ENCODE data around the gene DYNAP.

The DYNAP gene, protein sequence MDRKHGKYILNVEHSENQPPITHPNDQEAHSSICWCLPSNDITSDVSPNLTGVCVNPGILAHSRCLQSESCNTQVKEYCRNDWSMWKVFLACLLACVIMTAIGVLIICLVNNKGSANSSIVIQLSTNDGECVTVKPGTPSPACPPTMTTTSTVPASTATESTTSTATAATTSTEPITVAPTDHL

DNA sequence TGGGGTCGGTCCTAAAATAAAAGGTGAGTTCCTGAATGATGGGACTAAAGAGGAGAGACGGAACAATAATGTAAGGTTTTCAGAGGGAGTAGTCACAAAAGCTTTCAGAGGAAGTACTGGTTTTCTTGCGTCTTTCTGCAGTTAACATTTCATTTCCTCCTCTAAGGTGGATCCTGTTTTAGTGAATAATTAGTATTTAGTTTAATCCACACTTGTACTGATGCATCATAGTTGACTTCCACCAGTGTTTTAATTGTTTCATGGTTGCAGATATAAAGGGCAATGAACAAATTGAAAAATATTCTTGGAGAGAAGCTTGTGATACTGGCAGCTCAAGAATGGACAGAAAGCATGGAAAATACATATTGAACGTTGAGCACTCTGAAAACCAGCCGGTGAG is at the start of gene DYNAP:
TSS of gene DYNAP (plus strand) at position 301 of the 400 bp plus-strand sequence. CDS start at position 339, 38 bp downstream.
- no peak for DNase-seq (ENCODE audit: extremely low read depth in 1 of 2, low read depth in 1 of 2)

DNA sequence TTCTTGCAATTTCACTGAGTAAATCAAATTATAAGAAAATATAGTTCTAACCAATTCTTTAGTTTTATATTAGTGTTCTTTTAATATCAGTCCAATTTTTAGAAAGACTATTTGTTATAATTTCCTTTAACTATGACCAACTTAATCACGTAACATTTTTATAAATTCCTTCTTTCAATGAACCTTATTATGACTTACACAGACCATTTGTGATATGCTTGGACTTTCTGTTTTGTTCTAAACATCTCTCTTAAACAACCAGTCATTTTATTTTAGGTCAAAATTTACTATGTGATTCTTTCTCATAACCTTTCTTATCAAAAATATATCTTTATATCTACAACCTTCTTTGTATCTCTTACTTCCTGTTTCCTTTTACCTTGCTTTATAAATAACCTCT is 39.5 kb upstream of the DYNAP start:
- no peak for DNase-seq (ENCODE audit: extremely low read depth in 1 of 2, low read depth in 1 of 2)

DNA sequence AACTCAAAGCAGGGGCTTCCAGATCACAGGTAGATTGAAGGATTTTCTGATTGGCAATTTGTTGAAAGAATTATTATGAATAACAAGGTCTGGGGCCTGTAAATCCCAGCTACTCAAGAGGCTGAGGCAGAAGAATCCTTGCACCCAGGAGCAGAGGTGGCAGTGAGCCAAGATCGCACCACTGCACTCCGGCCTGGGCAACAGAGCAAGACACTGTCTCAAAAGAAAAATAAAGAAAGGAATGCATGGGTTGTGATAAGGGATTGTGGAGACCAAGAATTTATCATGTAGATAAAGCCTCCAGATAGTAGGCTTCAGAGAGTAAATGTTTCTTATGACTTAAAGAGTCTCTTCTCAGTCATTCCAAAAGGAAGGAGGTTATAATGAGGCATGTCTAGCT is 35.8 kb upstream of the DYNAP start:
- no peak for DNase-seq (ENCODE audit: extremely low read depth in 1 of 2, low read depth in 1 of 2)

DNA sequence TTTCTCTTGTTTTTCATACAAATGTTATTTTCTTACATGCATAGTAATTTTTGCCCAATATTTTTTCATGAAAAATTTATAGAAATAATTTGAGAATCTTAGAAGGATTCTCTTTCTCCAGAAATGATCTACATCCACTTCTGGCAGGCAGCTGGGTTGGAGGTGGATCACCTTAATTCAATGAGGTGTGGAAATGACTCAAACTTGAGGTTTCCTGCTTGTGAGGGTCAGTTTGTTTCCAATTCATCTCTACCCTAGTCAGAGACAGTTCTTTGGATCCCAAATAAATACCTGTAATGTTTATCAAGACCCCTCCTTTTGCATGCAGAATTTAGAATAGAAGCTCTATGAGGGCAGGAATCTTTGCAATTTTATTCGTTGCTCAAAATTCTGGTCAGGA is 35.0 kb upstream of the DYNAP start:
- no peak for DNase-seq (ENCODE audit: extremely low read depth in 1 of 2, low read depth in 1 of 2)

DNA sequence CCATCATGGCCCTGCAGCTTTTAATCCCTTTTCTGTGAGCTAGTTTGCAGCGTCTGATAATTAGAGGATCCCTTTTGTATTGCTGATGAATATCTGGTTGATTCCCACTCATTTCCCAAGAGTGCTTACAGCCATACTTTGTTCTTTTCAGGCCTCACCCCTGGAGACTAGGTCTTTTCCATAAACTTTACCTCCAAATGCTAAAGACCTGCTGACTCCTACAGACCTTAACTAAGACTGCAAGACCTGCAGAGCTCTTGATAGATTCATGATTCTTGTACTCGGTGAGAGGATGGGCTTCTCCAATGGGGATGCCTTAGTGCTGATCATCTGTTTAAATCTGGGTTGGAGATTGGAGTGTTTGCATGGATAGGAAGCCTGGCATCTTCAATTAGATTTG is 33.1 kb upstream of the DYNAP start:
- no peak for DNase-seq (ENCODE audit: extremely low read depth in 1 of 2, low read depth in 1 of 2)

DNA sequence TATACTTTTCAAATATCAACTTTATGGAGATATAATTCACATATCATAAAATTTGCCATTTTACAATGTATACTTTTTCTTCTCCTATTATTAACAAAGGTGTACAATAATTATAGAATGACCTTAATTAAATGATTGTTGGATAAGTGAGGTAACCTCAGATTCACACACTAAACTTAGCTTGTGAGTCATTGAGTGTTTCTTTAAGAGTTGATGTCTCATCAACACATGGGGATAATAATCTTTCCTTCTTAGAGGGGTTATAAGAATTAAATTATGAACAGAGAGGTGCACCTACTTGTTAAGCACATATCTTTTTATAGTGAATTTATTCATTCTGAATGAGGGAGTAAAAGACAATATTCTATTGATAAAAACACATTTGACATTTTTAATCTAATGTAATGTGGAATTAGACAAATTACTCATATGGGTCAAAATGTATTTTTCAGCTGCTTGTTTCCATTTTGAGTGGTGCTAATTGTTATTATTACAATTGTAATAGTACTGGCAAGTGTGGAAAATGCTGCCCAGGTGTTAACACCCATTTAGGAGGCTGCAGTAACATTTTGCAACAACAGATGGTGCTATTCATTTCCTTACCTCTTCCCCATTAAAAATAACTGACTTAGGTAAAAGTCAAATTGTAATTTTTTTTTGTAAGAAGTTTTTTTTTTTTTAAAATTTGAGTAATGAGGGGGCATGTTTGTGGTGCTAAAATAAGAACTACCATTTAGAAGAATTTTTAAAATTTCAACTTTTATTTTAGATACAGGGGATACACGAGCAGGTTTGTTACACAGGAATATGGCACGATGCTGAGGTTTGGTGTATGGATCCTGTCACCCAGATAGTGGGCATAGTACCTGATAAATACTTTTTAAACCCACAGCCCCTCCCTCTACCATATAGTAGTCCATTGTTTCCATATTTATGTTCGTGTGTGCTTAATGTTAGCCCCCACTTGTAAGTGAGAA is 32.1 kb upstream of the DYNAP start:
- no peak for DNase-seq (ENCODE audit: extremely low read depth in 1 of 2, low read depth in 1 of 2)

DNA sequence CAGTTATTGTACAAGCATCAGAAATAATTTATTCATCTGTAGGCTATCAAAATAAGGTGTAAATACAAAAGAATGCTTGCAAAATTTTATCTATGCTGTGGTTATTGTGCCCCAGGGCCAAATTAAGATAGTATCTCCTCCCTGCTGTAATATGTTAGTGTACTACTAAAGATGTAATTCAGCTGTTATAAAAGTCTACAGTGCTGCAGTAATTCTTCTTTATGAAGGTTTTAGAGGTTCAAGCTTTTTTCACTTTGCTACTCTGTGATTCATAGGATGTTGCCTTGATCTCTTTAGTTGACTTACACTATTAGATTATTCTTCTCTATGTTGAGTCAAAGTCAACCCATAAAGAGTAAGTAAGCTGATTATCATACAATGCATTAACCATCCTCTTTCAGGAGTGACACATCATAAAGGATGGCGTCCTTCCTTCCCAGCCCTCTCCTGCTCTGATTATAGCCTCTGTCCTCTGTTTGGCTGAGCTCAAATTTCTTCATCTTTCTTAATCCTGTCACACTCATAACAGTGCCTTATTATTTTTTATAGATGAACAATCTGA is 29.3 kb upstream of the DYNAP start:
- DNase-seq (ENCODE audit: extremely low read depth in 1 of 2, low read depth in 1 of 2) = no peak

DNA sequence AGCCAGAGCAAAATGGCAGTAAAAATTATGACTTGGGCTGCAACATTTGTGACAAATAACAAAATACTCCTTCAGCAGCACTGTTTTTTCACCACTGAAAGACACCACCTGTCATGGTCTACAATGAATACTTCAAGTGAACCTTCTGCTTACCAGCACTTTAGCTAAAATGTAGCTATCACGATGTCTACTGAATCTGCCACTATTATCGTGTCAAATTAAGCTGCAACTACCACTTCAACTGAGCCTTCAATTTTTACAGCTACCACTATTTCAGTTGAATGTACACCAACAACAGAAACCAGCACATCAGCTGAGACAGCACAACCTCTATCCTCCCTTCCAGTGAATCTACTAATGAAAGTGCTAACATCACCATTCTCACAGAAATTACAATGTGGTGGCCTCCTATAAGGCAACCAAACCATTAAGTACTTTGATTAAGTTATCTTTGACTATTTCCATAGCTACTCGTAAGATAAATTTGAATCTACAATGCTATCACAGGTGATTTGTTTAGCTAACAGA is 10.8 kb upstream of the DYNAP start:
- no peak for DNase-seq (ENCODE audit: extremely low read depth in 1 of 2, low read depth in 1 of 2)

DNA sequence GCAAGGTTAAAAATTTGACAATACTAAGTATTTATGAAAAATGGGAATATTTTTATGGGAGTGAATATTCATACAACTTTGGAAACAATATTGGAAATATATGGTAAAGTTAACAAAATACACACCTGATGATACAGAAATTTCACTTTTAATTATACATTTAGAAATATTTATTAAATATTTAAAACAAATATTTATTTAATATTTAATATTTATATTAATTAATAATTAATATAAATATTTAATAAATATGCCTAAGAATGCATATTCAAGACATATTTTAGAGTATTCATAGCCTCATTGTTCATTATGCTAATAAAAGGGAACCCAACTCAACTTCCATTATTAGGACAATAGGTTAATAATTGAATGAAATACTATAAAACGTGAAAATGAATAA is 7.0 kb upstream of the DYNAP start:
- DNase-seq (ENCODE audit: extremely low read depth in 1 of 2, low read depth in 1 of 2) = no peak

DNA sequence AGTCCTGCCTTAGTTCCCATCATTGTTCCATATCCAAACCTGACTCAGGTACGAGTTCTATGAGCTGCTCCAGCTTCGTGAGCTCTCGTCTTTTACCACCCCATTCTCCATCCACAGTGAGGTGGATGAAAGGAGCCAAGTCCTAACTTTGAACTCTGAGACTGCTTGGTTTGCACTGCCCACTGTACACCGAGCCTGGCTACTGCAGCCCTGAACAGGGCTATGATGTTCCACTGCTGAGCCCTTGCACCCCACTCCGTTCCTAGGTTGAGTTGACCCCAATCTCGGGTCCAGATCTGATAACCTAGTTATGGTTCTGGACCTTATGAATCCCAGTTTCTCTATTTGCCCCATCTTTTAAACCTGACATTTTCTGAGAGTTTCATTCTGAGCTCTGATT is 5.3 kb upstream of the DYNAP start:
- DNase-seq (ENCODE audit: extremely low read depth in 1 of 2, low read depth in 1 of 2) = no peak

DNA sequence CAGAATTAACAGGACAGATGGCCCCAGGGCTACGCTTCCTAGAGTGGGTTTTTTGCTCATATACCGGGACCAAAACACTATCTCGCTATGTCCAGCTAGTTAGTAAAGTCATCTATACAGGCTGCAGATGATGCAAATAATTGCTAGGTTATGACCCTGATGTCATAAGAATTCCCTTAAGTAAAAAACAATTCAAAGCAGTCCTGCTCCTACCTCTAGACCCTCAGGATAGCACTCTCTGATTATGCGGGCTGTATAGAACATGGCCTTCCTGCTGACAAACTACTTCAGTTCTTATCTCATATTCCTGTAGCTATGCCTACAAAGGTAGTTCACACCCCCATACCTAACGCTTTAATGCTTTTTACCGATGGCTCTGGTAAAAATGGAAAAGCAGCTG is 13.2 kb downstream of the DYNAP start:
- no peak for DNase-seq (ENCODE audit: extremely low read depth in 1 of 2, low read depth in 1 of 2)

DNA sequence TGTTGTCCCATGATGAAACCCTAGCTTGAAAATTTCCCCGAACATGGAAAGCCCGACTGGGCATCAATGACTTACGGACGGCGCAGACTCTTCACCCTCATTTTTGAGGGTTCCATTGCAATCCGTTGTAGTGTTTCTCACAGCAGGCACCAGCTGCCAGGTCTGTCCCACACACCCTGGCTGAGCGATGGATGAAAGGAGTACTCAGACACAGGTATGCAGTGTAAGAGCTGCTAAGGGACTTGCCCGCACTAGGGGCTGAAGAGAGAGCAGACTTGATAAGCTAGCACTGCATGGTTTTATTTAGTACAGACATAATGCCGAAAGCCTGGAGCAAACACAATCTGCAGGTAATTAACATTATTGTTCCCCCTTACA is 15.8 kb downstream of the DYNAP start:
- DNase-seq (ENCODE audit: extremely low read depth in 1 of 2, low read depth in 1 of 2) = no peak

DNA sequence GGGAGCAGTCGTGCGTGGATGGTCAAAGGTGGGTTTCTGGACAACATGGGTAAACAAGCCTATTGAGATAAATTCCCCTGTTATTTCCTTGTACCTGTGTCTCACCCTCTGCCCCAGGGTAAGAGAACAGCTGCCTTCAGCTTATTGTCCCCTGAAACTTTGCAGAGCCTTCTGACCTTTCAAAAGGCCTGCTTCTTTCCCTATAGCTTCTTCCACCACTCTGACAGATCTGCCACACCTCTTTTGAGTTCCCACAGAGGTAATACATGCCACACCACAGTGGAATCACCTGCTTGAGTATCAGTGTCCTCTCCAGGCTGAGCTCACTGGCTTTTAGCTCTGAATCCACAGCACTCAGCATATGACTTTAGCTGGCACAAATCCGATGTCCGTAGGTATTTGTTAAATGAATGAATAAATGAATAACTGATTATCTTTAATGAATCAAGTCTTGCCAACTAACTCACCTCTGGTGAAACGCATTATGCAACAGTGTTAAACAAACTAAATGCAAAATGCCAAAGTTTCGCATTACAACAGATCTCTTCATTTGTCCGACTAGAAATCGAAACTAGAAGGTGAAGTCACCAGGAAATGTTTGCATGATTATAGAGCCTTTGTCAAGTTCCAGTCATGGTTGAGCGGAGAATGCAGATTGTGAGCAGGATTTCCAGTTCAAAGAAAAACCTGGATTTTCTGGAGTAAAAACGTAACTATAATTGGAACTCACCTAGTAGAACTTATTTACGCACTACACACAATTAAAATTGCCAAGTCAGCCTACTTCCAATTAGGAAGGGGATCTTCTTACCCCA is 16.4 kb downstream of the DYNAP start:
- no peak for DNase-seq (ENCODE audit: extremely low read depth in 1 of 2, low read depth in 1 of 2)

DNA sequence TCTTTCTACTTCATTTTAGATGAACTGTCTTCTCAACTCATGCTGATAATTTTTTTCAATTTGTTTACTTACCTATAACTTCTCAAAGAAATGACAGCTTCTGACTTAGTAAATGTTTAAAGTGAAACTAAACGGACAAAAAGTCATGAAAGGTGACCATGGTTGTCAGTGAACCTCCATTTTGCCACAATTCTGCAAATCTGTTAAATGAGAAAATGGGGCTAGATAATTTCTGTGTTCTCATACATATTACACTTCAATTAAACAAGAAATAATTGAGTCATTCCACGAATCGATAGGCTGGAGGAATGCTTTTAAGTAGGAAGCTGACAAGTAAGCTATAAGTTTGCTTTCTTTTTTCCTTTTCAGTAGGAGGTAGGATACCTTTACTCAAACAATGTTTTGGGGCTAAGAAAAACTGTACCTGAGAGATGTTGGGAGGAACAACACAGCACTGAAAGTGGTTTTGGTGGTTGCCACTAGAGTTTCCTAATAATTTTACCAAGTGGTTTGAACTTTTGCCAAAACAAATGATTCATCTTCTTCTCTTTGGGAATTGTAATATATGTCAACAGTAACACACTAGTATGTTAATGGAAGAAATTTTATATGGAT is 17.1 kb downstream of the DYNAP start:
- no peak for DNase-seq (ENCODE audit: extremely low read depth in 1 of 2, low read depth in 1 of 2)

DNA sequence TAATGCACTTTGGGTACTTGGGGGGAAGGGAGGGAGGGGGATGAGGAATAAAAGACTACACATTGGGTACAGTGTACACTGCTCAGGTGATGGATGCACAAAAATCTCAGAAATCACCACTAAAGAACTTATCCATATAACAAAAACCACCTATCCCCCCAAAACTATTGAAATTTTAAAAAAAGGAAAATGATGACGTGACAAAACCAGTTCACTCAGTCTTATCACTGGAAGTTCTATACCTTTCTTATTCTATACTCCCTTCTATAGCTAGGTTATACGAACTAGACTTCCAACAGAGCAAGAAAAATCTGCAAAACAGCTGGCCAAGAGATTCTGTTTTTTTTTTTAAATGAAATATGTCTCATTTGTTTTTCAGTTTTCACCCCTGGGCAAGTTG is 20.8 kb downstream of the DYNAP start:
- DNase-seq (ENCODE audit: extremely low read depth in 1 of 2, low read depth in 1 of 2) = no peak

DNA sequence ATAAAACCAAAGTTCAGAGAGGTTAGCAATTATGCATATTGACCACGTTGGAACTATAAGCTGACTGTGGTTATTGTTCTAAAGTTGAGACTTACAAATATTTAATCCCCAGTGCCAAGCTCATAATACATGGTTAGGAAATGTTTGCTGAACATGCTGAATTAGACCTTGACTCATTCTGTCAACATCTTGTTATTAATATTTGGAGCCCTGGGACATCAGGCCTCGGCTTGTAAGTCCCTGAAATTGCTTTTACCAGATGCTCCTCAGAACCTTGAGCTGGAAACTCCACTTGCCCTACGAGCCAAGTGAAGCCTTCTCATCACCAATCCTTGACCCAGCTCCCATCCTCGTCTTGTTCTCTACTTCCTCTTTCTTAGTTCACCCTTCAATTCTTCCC is 21.2 kb downstream of the DYNAP start:
- DNase-seq (ENCODE audit: extremely low read depth in 1 of 2, low read depth in 1 of 2) = no peak

DNA sequence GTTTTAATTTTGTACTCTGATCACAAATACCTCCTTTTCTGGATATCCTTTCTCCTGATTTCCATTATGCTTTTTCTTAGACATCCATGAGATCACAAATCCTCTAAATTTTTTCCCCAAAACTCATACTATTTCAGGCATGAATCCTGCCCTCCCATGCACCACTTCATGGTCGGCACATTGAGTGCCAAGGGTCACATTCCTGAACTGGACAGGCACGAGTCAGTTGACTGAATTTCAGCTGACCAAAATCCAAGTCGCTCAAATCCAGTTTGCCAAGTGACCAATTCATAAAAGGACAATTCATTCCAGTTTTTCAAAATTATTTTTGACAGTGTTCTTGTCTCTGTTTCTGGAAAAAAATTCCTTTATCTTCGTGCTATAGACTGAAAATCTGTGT is 22.1 kb downstream of the DYNAP start:
- DNase-seq (ENCODE audit: extremely low read depth in 1 of 2, low read depth in 1 of 2) = no peak

DNA sequence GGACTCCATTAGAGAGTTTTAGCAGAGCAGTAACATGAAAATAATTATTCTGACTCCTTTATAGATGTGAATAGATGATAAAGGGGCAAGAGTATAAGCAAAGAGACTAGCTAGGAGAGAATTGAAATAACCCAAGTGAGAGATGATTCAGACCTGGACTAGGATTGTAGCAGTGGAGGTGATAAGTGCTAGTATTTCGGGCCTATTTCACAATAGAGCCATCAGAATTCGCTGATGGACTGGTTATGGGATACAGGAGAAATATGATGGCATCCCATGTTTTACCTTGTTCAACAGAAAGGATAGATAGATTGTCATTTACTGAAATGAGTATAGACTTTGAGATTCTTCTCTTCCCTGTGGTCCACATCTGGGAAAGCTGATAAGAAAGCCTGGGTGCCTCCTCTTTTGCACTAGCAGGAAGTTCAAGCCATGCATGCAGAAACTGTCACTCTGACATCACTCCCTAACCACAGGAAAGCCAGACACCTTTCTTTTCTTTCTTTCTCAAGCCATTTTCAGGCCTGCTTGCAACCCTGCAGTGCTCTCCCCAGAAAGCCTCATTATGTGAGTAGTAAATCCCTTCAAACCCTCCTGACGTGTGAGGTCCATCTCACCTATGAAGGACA is 25.3 kb downstream of the DYNAP start:
- DNase-seq (ENCODE audit: extremely low read depth in 1 of 2, low read depth in 1 of 2) = no peak

DNA sequence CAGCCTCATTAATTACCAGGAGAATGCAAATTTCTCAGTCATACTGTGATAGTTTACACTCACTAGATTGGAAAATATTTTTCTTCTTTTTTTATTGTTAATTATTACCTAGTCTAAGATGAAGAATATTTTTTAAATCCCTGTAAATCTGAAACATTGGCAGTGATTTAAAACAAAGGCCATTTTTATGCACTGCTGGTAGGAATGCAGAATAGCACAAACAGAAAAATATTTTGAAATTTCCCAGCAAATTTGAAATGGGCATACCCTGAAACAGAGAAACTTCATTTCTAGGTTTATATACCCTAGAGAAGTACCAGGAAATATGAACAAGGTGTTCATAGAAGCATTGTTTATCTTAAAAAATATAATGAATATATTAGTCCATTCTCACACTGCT is 31.0 kb downstream of the DYNAP start:
- DNase-seq (ENCODE audit: extremely low read depth in 1 of 2, low read depth in 1 of 2) = no peak

DNA sequence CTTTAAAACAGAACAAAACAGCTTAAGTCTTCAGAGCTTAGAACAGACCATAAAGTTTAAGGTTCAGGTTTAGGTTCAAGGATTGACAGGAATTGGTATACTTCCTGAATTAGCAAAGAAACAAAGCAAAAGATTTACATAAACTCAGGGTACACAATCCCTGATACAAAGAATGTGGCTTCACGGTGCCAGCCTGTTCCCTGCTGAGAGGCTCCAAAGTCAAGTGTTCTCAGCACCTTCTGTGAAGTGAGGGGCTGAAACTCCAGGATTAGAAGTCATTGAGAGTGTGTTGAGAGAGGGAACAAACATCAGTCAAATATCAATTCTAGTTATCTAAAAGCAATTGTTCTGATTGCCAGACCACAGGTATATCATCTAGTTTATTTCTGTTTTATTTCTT is 35.7 kb downstream of the DYNAP start:
- DNase-seq (ENCODE audit: extremely low read depth in 1 of 2, low read depth in 1 of 2) = no peak

Measured in stimulated activated CD8-positive, alpha-beta memory T cell treated with anti-CD3 and anti-CD28 coated beads, Interleukin-7, amount 100 ng/mL, for 48 hours (primary cell).